Suprapubic skin (tissue), 4 donors: ENCODE results near the gene SMARCA4.

Experiments
- CTCF ChIP-seq, 2 donors: fragments of 200-600 bp in 1 of 2; fragments of 450-650 bp in 1 of 2; sonication (generic) in 1 of 2; IDR thresholded peaks; one replicate each; pipeline ENCODE4 v1.5.1; 2016 to 2019; ENCODE audit warnings: antibody characterized with exemption in 2 of 2, mild to moderate bottlenecking in 1 of 2, moderate library complexity in 1 of 2
- EP300 ChIP-seq: sonication (generic); formaldehyde crosslinking; IDR thresholded peaks from one replicate; pipeline ENCODE4 v1.6.1; 2017; ENCODE audit warnings: antibody characterized with exemption
- POLR2A ChIP-seq, 2 donors: fragments of 450-650 bp; IDR thresholded peaks; one replicate each; pipeline ENCODE4 v1.6.1; 2017; ENCODE audit warnings: antibody characterized with exemption in 2 of 2, mild to moderate bottlenecking in 2 of 2, moderate library complexity in 2 of 2
- POLR2AphosphoS5 ChIP-seq, 3 donors: sonication (generic); formaldehyde crosslinking; IDR thresholded peaks; one replicate each; pipeline ENCODE4 v1.6.1; 2017; ENCODE audit warnings: antibody characterized with exemption in 3 of 3

GRCh38 chr19:11058246-11059030 is 97.6 kb downstream of the SMARCA4 start:
- TF ChIP-seq CTCF (IDR thresholded peaks at IDR 0.05) (no peak), POLR2A (IDR thresholded peaks at IDR 0.05) (no peak), POLR2AphosphoS5 (IDR thresholded peaks at IDR 0.05) (no peak), EP300 (no peak)
